GM21737 (cell line): ENCODE results near the gene BLCAP.
"Not testable (repeated sequence)": the region's sequence is repeated elsewhere in the genome, so short reads cannot be mapped to it uniquely, and the experiment has no call there.

Source experiments
- ATAC-seq: cut with Tn5 transposase; IDR thresholded peaks from one replicate; pipeline ENCODE4 v1.9.1; 2021; ENCODE audit warnings: mild to moderate bottlenecking, moderate library complexity; ENCODE audit not compliant: unreplicated experiment

The BLCAP gene

DNA sequence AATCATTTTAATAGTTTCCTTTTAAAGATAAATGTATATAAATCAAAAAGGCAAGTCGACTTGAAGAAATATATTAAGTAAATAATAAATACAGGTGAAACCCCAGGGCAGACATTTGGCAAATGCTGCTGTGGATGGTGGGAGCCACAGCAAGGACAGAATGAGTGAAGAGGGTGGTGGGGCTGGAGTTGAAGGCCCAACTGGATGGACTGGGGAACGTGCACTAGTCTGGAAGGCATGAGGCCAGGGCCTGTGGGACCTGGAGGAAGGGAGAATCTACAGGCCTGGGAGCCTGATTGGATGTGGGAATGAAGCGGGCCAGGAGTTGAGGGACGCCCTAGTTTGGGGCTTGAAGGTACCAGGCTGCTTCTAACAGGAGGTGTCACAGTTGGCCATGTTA, 30.6 kb upstream of the BLCAP start:
- no peak for ATAC-seq

DNA sequence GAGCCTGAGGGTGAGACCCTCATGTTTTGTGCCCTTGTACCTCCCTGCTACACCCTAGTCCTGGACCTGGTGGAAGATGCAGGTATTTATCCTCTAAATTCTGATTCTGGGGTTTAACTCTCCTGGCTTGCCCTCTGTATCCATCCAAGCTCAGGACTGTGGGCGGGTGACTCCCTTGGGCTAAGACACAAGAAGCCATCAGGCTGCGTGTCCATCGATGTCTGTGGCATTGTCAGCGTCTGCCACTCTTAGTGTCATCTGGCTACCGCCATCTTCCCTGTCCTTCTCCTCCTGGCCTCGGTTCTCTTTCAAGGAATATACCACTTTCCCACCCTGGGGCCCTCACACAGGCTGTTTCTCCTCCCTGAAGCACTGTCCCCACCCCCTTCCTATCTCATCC, 28.9 kb upstream of the BLCAP start:
- no peak for ATAC-seq

DNA sequence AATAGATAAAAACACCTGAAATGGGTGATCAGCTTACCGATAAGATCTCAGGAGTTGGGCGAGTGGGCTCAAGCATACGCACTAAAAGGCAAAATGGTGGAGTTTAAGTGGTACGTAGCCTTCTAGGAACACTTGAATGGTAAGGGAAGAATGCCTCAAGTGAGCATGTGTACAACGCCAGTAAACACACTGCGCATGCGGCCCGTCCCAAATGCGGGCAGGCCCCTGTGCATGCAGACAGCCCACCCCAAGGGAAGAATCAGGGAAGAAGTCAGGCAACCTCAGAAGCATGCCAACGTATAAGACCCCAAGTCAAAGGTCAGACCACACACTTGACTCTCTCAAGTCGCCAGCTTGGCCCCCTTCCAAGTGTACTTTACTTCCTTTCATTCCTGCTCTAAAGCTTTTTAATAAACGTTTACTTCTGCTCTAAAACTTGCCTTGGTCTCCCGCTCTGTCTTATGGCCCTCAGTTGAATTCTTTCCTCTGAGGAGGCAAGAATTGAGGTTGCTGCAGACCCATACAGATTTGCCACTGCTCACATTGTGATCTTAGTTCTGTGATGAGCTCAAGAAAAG, 27.1 kb upstream of the BLCAP start:
- ATAC-seq: not testable (repeated sequence)

DNA sequence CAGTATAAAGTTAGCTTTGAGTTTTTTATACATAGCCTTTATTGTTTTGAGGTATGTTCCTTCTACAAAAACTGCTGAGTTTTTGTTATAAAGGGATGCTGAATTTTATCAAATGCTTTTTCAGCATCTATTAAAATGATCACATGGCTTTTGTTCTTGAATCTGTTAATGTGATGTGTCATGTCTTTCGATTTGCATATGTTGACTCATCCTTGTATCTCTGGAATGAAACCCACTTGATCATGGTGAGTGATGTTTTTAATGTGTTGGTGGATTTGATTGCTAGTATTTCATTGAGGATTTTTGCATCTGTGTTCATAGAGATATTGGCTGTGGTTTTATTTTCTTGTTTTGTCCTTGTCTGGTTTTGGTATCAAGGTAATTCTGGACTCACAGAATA, 24.7 kb upstream of the BLCAP start:
- ATAC-seq: no peak

DNA sequence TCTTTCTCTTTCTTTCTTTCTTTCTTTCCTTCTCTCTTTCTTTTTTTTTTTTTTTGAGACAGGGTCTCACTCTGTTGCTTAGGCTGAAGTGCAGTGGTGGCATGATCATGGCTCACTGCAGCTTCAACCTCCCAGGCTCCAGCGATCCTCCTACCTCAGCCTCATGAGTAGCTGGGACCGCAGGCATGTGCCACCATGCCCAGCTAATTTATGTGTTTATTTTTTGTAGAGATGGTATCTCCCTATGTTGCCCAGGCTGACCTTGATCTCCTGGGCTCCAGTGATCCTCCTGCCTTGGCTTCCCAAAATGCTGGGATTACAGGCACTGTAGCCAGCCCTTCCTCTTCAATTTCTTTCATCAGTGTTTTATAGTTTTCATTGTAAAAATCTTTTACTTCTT, 24.0 kb upstream of the BLCAP start:
- ATAC-seq: not testable (repeated sequence)

DNA sequence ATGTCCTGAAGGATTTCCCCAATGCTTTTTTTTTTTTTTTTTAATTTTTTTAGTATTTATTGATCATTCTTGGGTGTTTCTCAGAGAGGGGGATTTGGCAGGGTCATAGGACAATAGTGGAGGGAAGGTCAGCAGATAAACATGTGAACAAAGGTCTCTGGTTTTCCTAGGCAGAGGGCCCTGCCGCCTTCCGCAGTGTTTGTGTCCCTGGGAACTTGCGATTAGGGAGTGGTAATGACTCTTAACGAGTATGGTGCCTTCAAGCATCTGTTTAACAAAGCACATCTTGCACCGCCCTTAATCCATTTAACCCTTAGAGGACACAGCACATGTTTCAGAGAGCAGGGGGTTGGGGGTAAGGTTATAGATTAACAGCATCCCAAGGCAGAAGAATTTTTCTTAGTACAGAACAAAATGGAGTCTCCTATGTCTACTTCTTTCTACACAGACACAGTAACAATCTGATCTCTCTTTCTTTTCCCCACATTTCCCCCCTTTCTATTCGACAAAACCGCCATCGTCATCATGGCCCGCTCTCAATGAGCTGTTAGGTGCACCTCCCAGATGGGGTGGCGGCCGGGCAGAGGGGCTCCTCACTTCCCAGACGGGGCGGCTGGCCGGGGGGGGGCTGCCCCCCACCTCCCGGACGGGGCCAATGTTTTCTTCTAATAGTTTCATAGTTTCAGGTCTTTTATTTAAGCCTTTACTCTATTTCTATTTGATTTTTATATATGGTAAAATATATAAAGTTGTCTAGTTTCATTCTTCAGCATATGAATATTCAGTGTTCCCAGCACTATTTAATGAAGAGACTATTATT, 22.6 kb upstream of the BLCAP start:
- ATAC-seq: not testable (repeated sequence)

DNA sequence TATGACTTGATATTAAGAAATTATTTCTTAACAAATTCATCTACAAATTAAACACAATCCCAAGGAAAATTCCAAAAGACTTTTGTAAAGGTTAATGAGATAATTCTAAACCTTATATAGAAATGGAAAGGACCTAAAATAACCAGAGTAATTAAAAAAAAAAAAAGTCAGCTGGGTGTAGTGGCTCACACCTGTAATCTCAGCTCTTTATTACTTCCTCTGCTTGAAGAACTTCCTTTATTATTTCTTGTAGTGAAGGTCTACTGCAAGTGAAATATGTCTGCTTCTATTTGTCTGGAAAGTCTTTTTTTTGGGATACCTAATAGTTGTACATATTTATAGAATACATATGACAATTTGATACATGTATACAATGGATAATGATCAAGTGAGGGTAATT, 20.2 kb upstream of the BLCAP start:
- no peak for ATAC-seq

DNA sequence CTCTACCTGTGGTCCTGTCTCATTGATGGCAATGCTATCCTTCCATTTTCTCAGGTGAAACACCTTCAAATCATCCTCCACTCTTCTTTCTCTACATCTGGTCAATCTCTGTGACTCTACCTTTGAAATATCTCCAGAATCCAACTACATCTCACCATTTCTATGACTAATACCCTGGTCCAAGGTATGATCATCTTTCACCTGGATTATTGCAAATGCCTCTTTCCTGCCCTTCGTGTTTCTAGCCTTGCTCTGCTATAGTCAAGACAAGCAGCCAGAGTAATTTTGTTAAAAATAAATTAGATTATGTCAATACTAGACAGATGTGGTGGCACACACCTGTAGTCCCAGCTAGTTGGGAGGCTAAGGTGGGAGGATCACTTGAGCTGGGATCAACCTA, 17.8 kb upstream of the BLCAP start:
- no peak for ATAC-seq

DNA sequence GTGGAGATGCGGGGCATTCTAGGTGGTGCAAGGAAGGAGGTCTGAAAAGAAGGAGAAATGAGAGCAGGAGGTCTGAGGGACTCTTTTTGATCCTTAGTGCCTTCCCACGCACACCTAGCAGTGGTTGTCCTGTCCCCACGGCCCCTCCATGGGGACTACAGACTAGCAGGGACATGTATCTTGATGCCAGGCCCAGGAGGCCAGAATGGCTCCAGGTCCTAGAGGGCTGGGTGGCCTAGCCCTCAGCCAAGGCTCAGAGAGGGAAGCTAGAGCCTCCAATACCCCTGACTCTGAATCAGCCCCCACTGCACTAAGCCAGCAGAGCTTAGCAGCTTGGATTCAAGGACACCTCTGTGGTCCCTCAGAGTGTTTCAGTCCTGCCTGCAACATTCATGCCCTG, 16.7 kb upstream of the BLCAP start:
- ATAC-seq: no peak

DNA sequence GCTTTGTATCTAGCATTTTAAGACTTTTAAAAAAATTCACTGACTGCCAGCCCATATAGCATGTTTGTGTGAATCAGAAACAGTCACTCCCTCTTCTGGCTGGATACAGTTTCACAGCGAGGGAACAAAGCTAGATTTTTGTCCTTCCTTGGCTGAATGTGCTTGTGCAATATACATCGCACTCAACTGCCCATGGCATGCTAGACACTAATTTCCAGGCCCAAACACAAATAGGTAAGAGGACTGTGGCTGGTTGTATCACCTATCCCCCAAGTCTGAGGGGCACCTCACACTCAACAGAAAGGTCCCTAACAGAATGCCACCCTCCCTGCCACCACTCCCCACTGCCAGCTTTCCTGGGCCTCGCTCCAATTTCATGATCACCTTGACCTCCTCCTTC, 16.2 kb upstream of the BLCAP start:
- no peak for ATAC-seq

DNA sequence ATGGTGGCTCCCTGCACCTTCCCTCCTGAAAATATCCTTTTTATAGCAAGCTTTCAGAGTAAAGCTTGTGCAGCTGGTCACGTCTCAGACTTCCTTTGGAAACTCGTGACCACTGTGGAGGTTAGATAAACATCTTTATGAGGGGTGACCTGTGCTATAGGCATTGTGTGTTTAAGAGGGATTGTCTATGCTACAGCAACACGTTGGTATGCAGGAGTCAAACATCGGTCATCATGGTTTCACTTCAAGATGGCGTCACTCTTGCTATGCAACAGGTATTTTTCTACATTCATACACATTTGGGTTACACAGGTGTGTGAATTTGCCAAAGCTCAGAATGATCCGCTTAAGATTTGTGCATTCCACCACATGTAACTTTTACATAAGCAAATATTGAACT, 14.6 kb upstream of the BLCAP start:
- ATAC-seq: no peak

DNA sequence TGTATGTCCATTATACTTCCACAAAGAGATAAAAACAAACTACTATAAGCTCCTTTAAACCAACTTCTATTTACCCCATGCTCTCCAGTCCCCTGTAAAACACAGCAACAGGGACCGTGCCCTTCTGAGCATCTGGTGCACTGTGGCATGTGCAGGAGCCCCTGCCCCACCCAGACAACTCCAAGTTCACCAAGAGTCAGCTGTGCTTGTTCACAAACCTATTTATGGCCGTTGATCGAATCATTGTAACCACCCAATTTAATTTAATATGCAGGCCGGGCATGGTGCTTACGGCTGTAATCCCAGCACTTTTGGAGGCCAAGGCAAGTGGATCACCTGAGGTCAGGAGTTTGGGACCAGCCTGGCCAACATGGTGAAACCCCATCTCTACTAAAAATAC, 13.7 kb upstream of the BLCAP start:
- ATAC-seq: no peak

DNA sequence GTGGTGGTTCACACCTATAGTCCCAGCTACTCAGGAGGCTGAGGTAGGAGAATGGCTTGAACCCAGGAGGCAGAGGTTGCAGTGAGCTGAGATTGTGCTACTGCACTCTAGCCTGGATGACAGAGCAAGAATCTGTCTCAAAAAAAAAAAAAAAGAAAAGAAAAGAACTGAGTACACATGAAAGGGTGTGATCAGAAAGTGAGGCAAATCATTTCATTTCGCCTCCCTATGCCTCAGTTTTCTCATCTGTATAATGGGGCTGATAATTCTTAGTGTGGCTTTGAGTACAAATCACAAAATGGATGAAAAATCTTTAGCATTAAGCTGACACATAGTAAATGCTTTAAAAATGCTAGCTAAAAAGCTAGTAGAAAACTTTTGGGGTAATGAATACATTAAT, 13.2 kb upstream of the BLCAP start:
- not testable (repeated sequence) for ATAC-seq

DNA sequence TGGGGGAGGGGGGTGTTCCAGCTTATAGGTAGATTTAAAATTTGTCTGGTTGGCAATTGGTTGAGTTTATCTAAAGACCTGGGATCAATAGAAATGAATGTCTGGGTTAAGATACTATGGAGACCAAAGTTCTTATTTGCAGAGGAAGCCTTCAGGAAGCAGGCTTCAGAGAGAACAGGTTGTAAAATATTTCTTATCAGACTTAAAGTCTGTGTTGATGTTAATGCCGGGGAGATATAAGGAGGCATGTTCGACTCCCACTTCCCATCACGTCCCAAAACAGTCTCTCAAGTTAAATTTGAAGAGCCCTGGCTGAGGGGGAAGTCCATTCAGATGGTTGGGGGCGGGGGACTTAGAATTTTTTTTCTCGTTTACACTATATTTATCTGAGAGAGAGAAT, 12.3 kb upstream of the BLCAP start:
- no peak for ATAC-seq

DNA sequence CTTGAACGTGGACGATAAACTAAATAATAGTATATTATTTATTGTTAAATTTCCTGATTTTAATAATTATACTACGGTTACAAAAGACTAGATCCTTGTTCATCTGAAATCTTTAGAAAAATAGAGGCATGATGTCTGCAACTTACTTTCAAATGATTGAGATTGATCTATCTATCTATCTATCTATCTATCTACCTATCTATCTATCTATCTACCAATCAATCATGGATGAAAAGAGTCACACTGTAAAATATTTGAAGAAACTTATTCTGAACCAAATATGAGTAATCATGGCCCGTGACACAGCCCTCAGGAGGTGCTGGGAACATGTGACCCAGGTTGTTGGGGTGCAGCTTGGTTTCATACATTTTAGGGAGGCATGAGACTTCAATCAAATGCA, 11.7 kb upstream of the BLCAP start:
- no peak for ATAC-seq

DNA sequence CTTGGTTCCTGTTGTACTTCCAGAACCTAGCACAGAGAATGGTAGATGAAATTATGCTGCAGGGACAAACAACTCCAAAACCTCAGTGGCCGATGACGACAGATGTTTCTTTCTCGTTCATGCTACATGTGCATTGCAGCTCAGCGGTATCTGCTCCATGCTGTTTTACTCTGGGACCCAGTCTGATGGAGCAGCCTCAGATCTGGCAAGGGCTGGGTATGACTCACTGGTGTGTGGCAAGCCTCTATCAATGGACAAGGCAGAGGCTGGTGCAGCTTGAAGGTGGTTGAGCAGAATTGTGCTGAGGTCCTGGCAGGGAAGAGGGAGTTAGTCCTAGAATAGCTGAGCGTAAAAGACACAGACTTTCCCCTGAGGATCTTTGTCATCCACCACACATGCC, 10.3 kb upstream of the BLCAP start:
- ATAC-seq: no peak

DNA sequence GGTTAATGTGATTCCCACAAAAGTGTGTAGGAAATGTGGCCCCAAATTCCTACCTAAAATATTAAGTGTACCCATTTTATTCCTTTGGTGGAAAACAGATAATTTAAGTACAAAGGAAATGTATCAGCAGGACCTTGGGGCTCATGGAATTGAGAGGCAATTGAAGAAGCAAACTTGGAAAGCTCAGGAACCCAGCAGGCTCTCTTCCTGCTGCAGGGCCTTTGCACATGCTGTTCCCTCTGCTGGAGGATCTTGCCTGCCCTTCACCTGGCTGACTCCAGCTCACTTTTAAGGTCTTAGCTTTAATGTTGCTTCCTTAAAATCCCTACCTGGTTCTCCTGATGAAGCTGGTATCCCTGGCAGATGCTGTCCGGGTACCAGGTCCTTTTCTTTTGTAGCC, 9.8 kb upstream of the BLCAP start:
- no peak for ATAC-seq

DNA sequence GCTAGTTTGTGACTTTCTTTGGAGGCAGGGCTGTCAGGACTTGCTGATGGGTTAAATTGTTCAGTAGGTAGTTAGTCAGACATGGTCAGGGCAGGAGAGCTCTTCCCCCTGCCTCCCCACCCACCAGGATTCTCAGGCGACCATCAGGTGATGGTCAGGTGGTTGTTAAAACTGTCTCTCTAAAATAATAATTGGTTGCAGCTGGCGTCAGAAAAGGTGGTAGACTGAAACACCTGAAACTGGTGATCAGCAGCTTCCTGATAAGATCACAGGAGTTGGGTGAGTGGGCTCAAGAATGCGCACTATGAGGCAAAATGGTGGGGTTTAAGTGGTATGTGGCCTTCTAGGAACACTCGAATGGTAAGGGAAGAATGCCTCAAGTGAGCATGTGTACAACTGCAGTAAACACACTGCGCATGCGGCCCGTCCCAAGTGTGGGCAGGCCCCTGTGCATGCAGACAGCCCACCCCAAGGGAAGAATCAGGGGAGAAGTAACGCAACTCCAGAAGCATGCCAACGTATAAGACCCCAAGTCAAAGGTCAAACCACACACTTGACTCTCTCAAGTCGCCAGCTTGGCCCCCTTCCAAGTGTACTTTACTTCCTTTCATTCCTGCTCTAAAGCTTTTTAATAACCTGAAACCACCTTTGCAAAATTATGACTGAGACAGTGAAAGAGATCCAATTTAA, 7.9 kb upstream of the BLCAP start:
- ATAC-seq: no peak

DNA sequence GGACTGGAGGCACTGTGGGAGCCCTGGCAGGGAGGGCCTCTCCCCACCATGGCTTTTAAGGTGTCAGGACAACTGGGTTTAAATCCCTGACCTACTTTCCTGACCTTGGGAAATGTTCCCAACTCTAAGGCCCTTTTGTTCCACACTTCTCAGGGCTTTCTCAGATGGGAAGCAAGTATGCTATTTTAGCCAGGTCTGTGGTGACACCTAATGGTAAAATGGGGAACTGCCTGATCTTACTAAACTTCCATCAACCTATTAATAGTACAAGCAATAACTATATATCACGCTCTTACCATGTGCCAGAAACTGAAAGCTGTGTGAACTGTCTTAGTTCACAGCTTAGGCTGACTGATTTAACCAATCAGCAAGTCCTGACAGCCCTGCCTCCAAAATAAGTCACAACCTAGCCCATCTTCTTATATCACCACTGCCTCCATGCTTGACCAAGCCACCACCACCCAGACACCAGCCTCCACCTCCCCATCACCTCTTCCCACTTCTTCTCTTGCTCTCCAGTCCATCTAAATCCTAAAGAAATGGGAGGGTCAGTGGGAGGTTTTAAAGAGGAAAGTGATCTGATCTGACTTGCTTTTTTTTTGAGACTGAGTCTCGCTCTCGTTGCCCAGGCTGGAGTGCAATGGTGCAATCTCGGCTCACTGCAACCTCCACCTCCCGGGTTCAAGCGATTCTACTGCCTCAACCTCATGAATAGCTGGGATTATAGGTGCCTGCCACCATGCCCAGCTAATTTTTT, 6.9 kb upstream of the BLCAP start:
- ATAC-seq: peak; percentile 73

DNA sequence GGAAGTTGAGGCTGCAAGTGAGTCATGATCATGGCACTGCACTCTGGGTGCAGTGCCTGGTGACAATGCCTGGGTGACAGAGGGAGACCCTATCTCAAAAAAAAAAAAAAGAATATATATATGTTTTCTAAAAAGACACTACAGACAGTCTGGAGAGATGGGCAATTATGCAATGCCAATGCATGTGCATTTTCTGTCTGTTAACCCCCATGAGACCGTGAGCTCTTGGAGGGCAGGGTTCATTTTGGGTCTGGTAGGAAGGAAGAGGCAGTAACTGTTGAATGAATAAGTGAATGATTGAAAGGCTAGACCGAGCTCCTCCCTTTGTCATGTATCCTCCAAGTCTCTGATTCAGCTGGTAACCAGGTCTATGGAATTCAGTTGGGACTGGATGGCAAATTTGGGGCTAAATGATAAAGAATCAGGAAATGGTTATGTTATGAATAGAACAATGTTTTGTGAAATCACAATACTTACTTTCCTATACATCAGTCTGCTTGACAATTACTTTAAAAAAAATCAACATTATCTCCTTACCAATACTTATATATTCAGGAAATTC, 5.6 kb upstream of the BLCAP start:
- ATAC-seq: no peak

DNA sequence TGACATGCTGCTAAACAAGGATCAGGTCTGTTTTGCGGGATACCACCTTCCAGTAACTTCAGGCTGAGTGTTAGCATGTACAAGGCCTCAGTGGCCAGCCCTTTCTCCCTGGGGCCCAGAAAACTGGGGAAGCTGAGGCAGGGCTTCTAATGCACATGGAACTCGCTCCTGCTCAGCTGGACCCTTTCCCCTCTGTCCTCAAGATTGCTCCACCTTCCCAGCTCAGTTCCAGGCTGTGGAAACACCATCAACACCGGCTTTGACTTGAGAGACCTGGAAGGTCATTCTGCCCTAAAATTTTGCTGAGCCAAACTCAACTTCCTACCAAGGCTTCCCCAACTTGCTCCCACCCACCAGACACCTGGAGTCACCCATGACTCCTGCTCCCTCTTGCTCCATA, 4.2 kb upstream of the BLCAP start:
- no peak for ATAC-seq
